Measurements from ENCODE around the gene UACA.
A peak's percentile ranks its signal among the peaks of the same experiment; 100 is the strongest.
"Not testable (repeated sequence)": the region's sequence is repeated elsewhere in the genome, so short reads cannot be mapped to it uniquely, and the experiment has no call there.

UACA gene

DNA sequence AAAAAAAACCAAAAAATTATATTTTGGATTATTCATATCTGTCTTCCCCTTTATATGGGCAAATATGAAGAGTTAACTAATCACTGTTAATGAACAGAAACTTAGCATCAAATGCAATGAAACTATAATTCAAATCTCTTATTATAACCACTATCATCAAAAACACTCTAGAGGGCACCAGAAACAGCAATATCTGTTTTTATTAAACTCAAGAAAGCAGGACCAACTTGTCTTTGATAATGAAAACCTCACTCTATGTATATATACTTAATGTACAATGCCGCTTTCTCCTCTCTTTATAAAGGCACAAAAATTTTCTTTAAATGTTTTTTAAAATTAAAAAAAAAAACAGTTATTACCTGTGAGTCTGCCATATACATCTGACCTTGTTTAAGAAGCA, 92.7 kb downstream of the UACA start:
- DNase-seq (ENCODE audit: low read depth), result peak; percentile 29
- TF ChIP-seq MAX (IDR thresholded peaks at IDR 0.05; ENCODE audit: low read depth, low read length) (no peak), POLR2A (IDR thresholded peaks at IDR 0.05; ENCODE audit: extremely low read depth, insufficient read length) (no peak), MYC (IDR thresholded peaks at IDR 0.05; ENCODE audit: low read depth, low read length) (no peak)
- TF ChIP-seq, protein P1, sequence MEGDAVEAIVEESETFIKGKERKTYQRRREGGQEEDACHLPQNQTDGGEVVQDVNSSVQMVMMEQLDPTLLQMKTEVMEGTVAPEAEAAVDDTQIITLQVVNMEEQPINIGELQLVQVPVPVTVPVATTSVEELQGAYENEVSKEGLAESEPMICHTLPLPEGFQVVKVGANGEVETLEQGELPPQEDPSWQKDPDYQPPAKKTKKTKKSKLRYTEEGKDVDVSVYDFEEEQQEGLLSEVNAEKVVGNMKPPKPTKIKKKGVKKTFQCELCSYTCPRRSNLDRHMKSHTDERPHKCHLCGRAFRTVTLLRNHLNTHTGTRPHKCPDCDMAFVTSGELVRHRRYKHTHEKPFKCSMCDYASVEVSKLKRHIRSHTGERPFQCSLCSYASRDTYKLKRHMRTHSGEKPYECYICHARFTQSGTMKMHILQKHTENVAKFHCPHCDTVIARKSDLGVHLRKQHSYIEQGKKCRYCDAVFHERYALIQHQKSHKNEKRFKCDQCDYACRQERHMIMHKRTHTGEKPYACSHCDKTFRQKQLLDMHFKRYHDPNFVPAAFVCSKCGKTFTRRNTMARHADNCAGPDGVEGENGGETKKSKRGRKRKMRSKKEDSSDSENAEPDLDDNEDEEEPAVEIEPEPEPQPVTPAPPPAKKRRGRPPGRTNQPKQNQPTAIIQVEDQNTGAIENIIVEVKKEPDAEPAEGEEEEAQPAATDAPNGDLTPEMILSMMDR (IDR thresholded peaks at IDR 0.05; ENCODE audit: low read depth, low read length), result no peak

DNA sequence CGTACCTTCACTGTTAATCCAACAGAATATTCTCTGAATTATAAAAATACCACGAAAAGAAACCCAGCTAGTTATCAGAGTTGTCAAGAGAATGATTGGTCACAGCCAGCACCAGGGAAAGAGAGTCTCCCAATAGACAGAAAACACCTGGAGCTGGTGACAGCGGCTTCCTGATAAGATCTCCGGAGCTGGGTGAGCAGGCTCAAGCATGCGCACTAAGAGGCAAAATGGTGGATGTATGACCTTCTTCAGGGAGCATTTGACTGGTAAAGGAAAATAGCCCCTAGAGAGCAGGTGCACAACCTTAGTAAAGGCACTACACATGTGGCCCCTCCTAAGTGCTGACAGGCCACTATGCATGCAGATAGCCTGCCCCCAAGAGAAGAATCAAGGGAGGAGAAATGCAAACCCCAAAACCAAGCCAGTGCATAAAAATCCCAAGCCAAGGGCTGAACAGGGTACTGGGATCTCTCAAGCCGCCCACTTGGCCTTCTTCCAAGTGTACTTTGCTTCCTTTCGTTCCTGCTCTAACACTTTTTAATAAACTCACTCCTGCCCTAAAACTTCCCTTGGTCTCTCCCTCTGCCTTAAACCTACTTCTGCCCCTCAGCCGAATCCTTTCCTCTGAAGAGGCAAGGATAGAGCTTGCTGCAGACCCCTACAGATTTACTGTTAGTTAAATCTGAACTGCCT, 93.2 kb downstream of the UACA start:
- no peak for TF ChIP-seq MYC (IDR thresholded peaks at IDR 0.05; ENCODE audit: low read depth, low read length)
- no peak overlapping the region for H3K4me3 ChIP-seq (ENCODE audit: low read depth, low read length)
- DNase-seq (ENCODE audit: low read depth), result no peak

More for the DNA sequence above, 92.7 kb downstream of the UACA start:
- H3K4me3 ChIP-seq (ENCODE audit: low read depth, low read length), result no peak overlapping the region

DNA sequence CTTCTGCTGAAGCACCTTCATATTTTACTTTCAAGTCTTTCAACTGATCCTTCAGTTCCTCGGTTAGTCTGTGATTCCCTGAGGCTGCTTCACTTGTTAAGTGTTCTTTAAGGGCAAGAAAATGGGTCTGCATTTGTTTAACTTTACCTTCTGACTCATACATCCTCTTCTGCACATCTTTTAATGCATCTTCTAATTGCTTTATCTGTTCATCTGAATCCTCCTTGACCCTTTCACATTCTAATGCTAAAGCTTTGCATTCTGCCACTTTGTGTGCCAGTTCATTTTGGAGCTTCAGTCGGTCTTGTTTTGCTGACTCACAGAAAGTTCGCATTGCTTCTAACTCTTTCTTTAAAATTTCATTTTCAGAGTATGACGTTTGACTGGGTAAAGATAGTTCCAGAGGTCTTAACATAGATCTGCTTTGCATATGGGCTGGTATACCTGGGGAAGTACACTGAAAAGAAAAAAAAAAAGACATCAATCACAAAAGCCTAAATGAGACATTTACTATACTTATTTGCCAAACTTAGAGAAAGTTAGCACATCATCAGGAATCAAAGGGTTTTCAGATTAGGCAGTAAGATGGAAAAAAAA, 94.3 kb downstream of the UACA start:
- no peak overlapping the region for H3K4me3 ChIP-seq (ENCODE audit: low read depth, low read length)
- no peak for TF ChIP-seq POLR2A (IDR thresholded peaks at IDR 0.05; ENCODE audit: extremely low read depth, insufficient read length)
- TF ChIP-seq MAX (IDR thresholded peaks at IDR 0.05; ENCODE audit: low read depth, low read length), result no peak
- TF ChIP-seq MYC (IDR thresholded peaks at IDR 0.05; ENCODE audit: low read depth, low read length), result no peak
- TF ChIP-seq, protein P1 (IDR thresholded peaks at IDR 0.05; ENCODE audit: low read depth, low read length), result no peak
- DNase-seq (ENCODE audit: low read depth), result no peak

GRCh38 chr15:70665599-70665998, 97.8 kb downstream of the UACA start:
- no peak overlapping the region for H3K4me3 ChIP-seq (ENCODE audit: low read depth, low read length)
- DNase-seq (ENCODE audit: low read depth), result no peak
- no peak for TF ChIP-seq MYC (IDR thresholded peaks at IDR 0.05; ENCODE audit: low read depth, low read length)
- no peak for TF ChIP-seq MAX (IDR thresholded peaks at IDR 0.05; ENCODE audit: low read depth, low read length)
- TF ChIP-seq, protein P1 (IDR thresholded peaks at IDR 0.05; ENCODE audit: low read depth, low read length), result no peak
- TF ChIP-seq POLR2A (IDR thresholded peaks at IDR 0.05; ENCODE audit: extremely low read depth, insufficient read length), result no peak

GRCh38 chr15:70664494-70664893, 98.9 kb downstream of the UACA start:
- no peak overlapping the region for H3K4me3 ChIP-seq (ENCODE audit: low read depth, low read length)
- DNase-seq (ENCODE audit: low read depth), result no peak
- TF ChIP-seq MYC (IDR thresholded peaks at IDR 0.05; ENCODE audit: low read depth, low read length) (no peak), POLR2A (IDR thresholded peaks at IDR 0.05; ENCODE audit: extremely low read depth, insufficient read length) (no peak), MAX (IDR thresholded peaks at IDR 0.05; ENCODE audit: low read depth, low read length) (no peak)
- TF ChIP-seq, protein P1 (IDR thresholded peaks at IDR 0.05; ENCODE audit: low read depth, low read length), result no peak

- not testable (repeated sequence) for H3K4me3 ChIP-seq (ENCODE audit: low read depth, low read length); DNase-seq (ENCODE audit: low read depth)
Measured at GRCh38 chr15:70663069-70663468, 100.3 kb downstream of the UACA start.

GRCh38 chr15:70659662-70660061, 103.7 kb downstream of the UACA start:
- DNase-seq (ENCODE audit: low read depth), result no peak
- no peak overlapping the region for H3K4me3 ChIP-seq (ENCODE audit: low read depth, low read length)
- TF ChIP-seq MAX (IDR thresholded peaks at IDR 0.05; ENCODE audit: low read depth, low read length), result no peak
- TF ChIP-seq, protein P1 (IDR thresholded peaks at IDR 0.05; ENCODE audit: low read depth, low read length), result no peak
- no peak for TF ChIP-seq MYC (IDR thresholded peaks at IDR 0.05; ENCODE audit: low read depth, low read length)
- no peak for TF ChIP-seq POLR2A (IDR thresholded peaks at IDR 0.05; ENCODE audit: extremely low read depth, insufficient read length)

Measured in NB4 (cell line).